BE2C (cell line): ENCODE measurements around the gene TVP23C.
"Not testable (repeated sequence)": the region's sequence is repeated elsewhere in the genome, so short reads cannot be mapped to it uniquely, and the experiment has no call there.

ENCODE experiments used
- DNase-seq: peaks from one replicate; pipeline ENCODE4 v3.0.0-alpha.2; 2020
- H3K27me3 ChIP-seq: fragments of 250-450 bp; sonication (Bioruptor Pico); 2 replicates; pipeline ENCODE4 v1.5.1; 2020; ENCODE audit warnings: mild to moderate bottlenecking
- H3K36me3 ChIP-seq: fragments of 250-450 bp; sonication (Bioruptor Pico); 2 replicates; pipeline ENCODE4 v1.5.1; 2020; ENCODE audit warnings: mild to moderate bottlenecking
- H3K4me1 ChIP-seq: fragments of 250-450 bp; sonication (Bioruptor Pico); 2 replicates; pipeline ENCODE4 v1.5.1; 2020
- H3K4me3 ChIP-seq: 2 replicates; pipeline ENCODE4 v1.5.1; 2011; ENCODE audit warnings: low read depth, low read length
- H3K9me3 ChIP-seq: fragments of 250-450 bp; sonication (Bioruptor Pico); 2 replicates; pipeline ENCODE4 v1.5.1; 2020
- CTCF ChIP-seq: IDR thresholded peaks from 2 replicates; pipeline ENCODE4 v1.5.1; 2012; ENCODE audit warnings: mild to moderate bottlenecking, low read depth, low read length

The TVP23C gene

GRCh38 chr17:15509095-15509494, 54.2 kb downstream of the TVP23C start:
- H3K4me3 ChIP-seq, result no peak overlapping the region
- no peak for TF ChIP-seq CTCF
- no peaks in the 10 kb centered on the region for H3K27me3 ChIP-seq
- no peaks in the 10 kb centered on the region for H3K9me3 ChIP-seq
- H3K4me1 ChIP-seq, result no peaks in the 10 kb centered on the region
- DNase-seq, result no peak
- no peaks in the 10 kb centered on the region for H3K36me3 ChIP-seq

- Histone ChIP-seq H3K4me3 (no peak overlapping the region), H3K4me1 (no peaks in the 10 kb centered on the region), H3K36me3 (no peaks in the 10 kb centered on the region), H3K27me3 (no peaks in the 10 kb centered on the region), H3K9me3 (no peaks in the 10 kb centered on the region)
- no peak for TF ChIP-seq CTCF
- no peak for DNase-seq
Observed at GRCh38 chr17:15508466-15508865, 54.8 kb downstream of the TVP23C start.

- H3K27me3 ChIP-seq, result no peaks in the 10 kb centered on the region
- no peaks in the 10 kb centered on the region for H3K36me3 ChIP-seq
- H3K4me1 ChIP-seq, result no peaks in the 10 kb centered on the region; the same call in 1 of the 2 replicates
- H3K9me3 ChIP-seq, result no peaks in the 10 kb centered on the region
- no peak for TF ChIP-seq CTCF
- DNase-seq, result no peak
- no peak overlapping the region for H3K4me3 ChIP-seq
Observed at GRCh38 chr17:15507896-15508295, 55.4 kb downstream of the TVP23C start.

GRCh38 chr17:15507001-15507400, 56.3 kb downstream of the TVP23C start:
- no peaks in the 10 kb centered on the region for H3K36me3 ChIP-seq
- DNase-seq, result no peak
- no peaks in the 10 kb centered on the region for H3K27me3 ChIP-seq
- no peak overlapping the region for H3K4me3 ChIP-seq
- no peaks in the 10 kb centered on the region for H3K9me3 ChIP-seq
- no peak for TF ChIP-seq CTCF
- H3K4me1 ChIP-seq, result no peaks in the 10 kb centered on the region; the same call in 1 of the 2 replicates

- DNase-seq, H3K9me3 ChIP-seq, H3K27me3 ChIP-seq, H3K4me1 ChIP-seq, H3K4me3 ChIP-seq, H3K36me3 ChIP-seq: not testable (repeated sequence)
Observed at GRCh38 chr17:15505708-15506107, 57.6 kb downstream of the TVP23C start.

GRCh38 chr17:15503731-15504130, 59.6 kb downstream of the TVP23C start:
- TF ChIP-seq CTCF, result no peak
- Histone ChIP-seq H3K4me3 (no peak overlapping the region), H3K9me3 (no peaks in the 10 kb centered on the region), H3K4me1 (no peaks in the 10 kb centered on the region; the same call in 1 of the 2 replicates), H3K36me3 (no peaks in the 10 kb centered on the region), H3K27me3 (no peaks in the 10 kb centered on the region)
- no peak for DNase-seq
